Retinal pigment epithelial cell (primary cell): ENCODE data around the gene DUSP3.

ENCODE experiments used
- DNase-seq: peaks from one replicate; pipeline ENCODE4 v3.0.0-alpha.2; 2010; ENCODE audit warnings: low read depth
- H3K4me3 ChIP-seq: 2 replicates; pipeline ENCODE4 v1.5.1; 2011; ENCODE audit warnings: mild to moderate bottlenecking, low read length, control low read depth, moderate library complexity
- CTCF ChIP-seq: conservative IDR thresholded peaks from 2 replicates; pipeline ENCODE4 v1.5.1; 2011; ENCODE audit warnings: low read depth, low read length, control low read depth, inconsistent platforms

Gene DUSP3

GRCh38 chr17:43812396-43813265 lies 33.9 kb upstream of the DUSP3 start:
- DNase-seq = no peak
- TF ChIP-seq CTCF = no peak
- H3K4me3 ChIP-seq = no peak overlapping the region

GRCh38 chr17:43810823-43811222 lies 32.0 kb upstream of the DUSP3 start:
- DNase-seq = no peak
- no peak overlapping the region for H3K4me3 ChIP-seq
- TF ChIP-seq CTCF = no peak

GRCh38 chr17:43810226-43810715 lies 31.5 kb upstream of the DUSP3 start:
- DNase-seq = no peak
- TF ChIP-seq CTCF = no peak

GRCh38 chr17:43809121-43809520 lies 30.3 kb upstream of the DUSP3 start:
- TF ChIP-seq CTCF = no peak

More at GRCh38 chr17:43810226-43810715, 31.5 kb upstream of the DUSP3 start:
- no peak overlapping the region for H3K4me3 ChIP-seq

GRCh38 chr17:43808076-43808475 lies 29.3 kb upstream of the DUSP3 start:
- no peak overlapping the region for H3K4me3 ChIP-seq
- no peak for TF ChIP-seq CTCF
- DNase-seq = no peak

More at GRCh38 chr17:43809121-43809520, 30.3 kb upstream of the DUSP3 start:
- DNase-seq = no peak
- no peak overlapping the region for H3K4me3 ChIP-seq

GRCh38 chr17:43805117-43805516 lies 26.3 kb upstream of the DUSP3 start:
- TF ChIP-seq CTCF = no peak
- H3K4me3 ChIP-seq = no peak overlapping the region
- DNase-seq = no peak

GRCh38 chr17:43803758-43804157 lies 25.0 kb upstream of the DUSP3 start:
- no peak for TF ChIP-seq CTCF
- DNase-seq = no peak
- H3K4me3 ChIP-seq = no peak overlapping the region
